Measurements from ENCODE around the gene SLC25A51.

DNA sequence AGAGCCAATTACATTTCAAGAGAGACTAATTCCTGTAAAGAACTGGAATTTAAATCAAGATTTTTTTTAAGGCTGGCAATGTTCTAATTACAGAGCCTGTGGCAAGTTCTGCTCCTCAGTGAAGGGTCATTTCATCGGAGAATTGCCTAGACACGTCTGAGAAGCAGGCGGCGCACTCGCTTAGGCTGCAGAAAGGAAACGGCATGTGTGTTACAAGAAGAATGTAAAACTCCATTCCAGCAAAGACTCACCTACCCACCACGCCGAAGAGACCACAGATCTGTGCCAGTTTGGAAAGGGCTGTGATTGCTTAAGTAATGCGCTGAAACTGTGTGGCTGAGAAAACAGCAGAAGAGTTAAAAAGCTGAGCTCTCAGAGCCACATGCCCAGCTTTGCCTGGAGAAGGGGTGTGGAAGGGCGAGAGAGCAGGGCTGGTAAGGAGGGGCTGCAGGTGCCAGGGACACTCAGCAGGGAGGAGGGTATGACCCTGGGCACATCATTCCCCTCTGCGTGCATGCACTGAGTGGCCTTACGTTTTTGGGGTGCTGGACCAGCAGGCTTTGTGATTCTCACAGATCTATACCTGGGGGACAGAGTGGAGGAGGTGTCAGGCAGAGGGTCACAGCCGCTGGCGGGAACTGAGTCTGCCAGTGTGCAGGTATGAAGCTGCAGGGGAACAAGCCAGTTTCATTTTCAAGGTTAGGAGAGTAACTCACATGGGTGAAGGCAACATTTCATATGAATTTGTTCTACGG lies 17.8 kb upstream of the SLC25A51 start:
- TF ChIP-seq POLR2A (IDR thresholded peaks at IDR 0.05), result no peak
- TF ChIP-seq, protein P1, sequence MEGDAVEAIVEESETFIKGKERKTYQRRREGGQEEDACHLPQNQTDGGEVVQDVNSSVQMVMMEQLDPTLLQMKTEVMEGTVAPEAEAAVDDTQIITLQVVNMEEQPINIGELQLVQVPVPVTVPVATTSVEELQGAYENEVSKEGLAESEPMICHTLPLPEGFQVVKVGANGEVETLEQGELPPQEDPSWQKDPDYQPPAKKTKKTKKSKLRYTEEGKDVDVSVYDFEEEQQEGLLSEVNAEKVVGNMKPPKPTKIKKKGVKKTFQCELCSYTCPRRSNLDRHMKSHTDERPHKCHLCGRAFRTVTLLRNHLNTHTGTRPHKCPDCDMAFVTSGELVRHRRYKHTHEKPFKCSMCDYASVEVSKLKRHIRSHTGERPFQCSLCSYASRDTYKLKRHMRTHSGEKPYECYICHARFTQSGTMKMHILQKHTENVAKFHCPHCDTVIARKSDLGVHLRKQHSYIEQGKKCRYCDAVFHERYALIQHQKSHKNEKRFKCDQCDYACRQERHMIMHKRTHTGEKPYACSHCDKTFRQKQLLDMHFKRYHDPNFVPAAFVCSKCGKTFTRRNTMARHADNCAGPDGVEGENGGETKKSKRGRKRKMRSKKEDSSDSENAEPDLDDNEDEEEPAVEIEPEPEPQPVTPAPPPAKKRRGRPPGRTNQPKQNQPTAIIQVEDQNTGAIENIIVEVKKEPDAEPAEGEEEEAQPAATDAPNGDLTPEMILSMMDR (IDR thresholded peaks at IDR 0.05), result no peak
